COLO668 (cell line): ENCODE data around the gene PSMC1.

Experiments used
- DNase-seq: peaks from one replicate; lab custom pipeline; 2025; ENCODE audit not compliant: unreplicated experiment; lab: John Stamatoyannopoulos, UW

Gene PSMC1

DNA sequence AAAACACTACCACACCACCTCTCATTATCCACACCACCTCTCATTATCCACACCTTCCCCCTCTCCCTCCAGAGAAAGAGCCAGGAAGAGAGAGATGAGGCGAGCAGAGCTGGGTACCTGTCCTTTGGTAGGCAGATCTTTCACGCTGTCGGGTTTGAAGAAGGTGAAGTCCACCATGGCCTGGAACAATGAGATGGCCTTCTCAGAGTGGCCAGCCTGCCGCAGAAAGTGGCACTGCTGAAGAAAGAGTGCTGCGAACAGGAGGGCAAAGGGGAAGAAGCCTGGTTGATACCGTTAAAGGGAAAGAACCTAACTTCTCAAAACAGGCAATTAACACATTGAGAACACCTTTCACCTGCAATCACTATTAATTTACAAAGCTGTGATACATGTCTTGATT is 44.8 kb downstream of the PSMC1 start:
- DNase-seq = no peak

DNA sequence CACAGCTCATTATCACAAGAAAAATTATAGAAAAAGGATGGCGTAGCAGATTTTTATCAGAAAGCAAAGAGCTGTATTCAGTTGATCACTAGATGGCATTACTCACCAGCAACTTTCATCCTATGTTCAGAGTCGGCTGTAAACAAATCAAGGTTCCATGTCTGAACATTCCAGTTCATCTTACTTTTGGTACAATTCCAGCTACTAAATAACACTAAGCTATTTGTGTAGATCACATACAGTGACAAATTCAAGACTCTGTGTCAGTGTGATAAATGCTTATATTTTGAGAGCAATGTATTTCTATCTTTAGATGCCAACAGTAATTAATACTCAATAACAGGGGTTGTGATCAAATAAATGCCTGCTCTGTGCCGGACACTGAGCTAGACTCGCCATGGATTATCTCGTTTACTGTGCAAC is 45.3 kb downstream of the PSMC1 start:
- DNase-seq = no peak

DNA sequence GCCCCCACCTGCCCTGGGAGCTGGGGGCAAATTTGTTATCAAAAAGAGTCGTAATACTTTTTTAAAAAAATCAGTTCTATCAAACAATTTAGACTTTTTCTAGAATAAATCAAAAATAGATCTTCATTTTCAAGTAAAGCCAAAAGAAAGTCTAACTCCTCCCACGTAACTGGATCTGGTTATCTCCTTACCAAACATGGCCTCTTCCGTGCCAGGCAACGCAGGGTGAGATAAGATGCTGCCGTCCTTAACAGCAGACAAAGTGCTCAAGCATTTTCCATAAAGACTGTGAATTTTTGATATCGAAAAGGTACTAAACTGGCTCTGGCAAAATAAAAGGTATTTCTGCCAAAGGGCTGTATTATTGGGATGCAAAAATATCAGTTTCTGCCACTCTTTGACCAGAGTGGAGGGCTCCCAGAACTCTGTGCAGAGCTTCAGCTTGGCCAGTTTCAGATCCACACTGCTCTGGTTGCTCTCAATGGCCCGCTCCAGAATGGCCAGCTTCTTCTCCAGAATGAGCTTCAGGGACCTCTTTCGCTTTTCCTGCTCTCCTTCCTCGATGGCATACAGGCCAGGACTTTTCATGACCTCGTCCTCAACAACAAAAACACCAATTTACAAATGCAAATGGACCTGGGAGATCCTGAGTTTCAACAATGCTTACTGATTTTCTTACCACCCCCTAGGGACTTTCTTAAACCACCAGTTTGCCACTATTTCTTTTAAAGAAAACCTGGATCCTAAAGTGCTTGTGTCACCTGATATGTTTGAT is 46.4 kb downstream of the PSMC1 start:
- no peak for DNase-seq

DNA sequence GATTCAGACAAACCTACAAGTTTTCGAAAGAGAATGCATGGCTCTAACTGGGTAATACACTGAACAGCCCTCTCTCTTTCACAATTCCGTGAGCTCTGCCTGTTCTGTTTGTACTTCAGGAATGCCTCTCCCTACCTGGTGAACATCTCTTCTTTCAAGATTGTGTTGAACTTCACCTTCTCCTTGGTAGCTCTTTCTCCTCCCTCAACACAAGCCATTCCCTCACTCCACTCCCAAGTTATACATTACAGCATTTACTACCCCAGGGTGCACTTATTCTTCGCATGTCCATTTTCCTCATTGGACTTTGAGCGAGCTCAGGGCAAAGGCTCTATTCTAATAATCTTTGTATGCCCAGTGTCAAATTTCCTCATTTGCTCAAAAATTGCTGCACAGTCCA is 47.1 kb downstream of the PSMC1 start:
- DNase-seq = no peak

DNA sequence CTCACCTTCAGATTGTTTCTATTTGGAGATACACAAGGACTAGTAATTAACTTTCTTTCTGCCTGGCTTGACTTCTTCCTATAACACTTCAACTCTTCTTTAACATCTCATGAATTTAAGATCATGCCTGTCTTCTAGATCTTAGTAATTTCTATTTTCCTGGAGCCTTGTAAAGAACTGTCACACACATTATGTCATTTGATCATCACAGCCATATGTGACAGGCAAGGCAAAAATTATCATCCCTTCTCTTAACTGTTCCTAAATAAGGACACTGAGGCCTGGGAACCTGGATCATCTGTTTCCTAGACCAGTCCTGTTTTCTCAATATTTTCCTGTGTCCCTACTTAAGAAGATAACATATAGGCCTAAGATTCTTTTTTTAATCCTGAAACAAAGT is 48.1 kb downstream of the PSMC1 start:
- no peak for DNase-seq

DNA sequence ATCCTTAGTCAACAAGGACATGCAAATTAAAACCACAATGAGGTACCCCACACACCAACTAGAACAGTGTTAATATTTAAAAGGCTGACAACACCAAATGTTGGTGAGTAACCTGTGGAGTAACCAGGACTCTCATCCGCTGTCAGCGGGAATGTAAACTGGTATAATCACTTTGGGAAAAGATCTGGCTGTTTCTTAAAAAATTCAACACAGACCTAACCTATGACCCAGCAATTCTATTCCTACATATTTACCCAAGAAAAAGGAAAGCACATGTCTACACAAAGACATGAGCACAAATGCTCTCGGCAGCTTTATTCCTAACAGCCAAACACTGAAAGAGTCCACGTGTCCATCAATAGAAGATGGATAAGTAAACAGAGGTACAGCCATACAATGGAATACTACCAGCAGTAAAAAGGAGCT is 48.8 kb downstream of the PSMC1 start:
- DNase-seq = no peak

DNA sequence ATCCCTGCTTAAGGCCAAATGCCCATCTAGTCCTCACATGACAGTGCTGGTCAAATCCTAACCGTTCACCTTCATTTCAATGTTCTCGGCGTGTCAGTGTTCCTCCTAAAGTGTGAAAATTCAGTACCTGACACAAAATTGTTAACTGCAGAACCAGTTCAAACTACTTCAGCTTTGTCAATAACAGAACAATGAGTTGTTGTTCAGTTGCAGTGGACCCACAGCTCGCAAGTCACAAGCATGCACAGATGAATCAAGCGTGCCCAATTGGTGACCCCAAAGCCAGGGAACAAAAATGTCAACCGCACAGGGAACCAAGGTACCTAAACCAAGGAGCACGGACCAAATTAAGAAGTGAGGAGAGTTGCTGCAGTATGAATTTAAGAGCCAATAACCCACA is 52.2 kb downstream of the PSMC1 start:
- no peak for DNase-seq

DNA sequence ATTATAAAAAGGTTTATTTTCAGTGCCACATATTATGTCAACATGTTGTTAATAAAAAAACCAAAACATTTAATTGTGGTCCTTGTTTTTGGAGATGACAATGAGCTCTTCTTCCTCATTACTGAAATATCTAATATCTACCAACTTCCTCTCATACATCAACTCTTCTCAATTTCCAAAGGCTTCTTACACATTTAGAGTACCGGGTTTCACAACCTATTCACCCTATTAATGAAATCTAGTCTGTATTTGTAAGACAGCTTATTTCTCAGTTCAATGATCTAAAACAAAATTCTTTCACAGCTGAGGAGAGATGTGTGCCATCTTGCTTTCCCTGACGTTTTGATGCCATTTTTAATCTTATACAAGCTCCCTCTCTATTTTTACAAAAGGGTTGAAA is 60.9 kb downstream of the PSMC1 start:
- no peak for DNase-seq

DNA sequence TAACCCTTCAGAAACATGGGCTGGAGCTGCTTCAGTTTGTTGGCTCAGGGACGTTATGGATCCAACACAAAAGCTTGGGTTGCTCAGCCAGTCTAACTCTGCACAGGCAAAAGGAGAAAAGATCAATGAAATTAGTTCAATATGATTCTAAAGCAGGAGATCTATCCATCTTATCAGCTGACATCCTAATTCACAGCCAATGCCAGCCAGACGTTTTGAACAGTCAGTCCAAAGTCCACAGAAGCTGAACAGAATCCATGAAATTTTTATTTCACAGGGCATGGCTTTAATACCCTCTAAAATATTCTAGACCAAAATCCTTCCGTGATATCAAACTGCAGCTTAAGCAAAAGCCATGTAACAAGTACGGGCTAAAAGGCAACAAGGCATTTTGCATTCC is 61.7 kb downstream of the PSMC1 start:
- no peak for DNase-seq

DNA sequence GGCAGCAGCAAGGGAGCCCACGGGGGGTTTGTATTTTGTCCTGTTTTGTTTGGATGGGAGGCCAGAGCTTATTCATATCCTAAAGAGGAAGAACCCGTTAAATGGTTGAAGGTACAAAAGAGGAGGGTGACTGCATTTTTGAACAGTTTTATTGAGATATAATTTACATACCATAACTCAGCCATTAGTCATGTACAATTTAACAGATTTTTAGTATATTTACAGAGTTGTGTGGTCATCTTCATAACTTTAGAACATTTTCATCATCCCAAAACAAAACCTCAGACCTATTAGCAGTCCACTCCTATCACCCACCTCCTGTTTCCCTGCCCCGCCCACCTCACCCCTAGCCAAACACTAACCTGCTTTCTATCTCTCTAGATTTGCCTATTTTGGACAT is 62.8 kb downstream of the PSMC1 start:
- DNase-seq = no peak

DNA sequence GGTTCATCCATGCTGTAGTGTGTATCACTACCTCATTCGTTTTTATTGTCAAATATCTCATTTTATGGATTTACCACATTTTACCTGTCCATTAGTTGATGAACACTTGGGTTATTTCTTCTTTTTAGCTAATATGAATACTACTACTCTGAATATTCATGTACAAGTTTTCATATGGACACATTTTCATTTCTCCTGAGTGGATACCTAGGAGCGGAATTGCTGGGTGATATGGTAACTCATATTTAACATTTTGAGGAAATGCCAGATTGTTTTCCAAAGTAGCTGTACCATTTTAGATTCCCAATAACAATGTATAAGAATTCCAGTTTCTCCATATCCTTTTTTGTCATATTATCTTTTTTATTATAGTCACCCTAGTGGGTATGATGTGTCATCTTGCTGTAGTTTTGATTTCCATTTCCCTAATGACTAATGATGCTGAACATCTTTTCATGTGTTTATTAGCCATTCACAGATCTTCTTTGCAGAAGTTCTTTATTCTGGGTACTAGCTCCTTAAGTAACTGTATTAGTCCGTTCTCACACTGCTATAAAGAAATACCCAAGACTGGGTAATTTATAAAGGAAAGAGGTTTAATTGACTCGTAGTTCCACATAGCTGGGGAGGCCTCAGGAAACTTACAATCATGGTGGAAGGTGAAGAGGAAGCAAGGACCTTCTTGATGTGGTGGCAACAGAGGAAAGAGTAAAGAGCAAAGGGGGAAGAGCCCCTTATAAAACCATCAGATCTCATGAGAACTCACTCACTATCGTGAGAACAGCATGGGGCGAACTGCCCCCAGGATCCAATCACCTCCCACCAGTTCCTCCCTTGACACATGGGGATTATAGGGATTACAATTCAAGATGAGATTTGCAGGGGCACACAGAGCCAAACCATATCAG is 63.5 kb downstream of the PSMC1 start:
- no peak for DNase-seq

DNA sequence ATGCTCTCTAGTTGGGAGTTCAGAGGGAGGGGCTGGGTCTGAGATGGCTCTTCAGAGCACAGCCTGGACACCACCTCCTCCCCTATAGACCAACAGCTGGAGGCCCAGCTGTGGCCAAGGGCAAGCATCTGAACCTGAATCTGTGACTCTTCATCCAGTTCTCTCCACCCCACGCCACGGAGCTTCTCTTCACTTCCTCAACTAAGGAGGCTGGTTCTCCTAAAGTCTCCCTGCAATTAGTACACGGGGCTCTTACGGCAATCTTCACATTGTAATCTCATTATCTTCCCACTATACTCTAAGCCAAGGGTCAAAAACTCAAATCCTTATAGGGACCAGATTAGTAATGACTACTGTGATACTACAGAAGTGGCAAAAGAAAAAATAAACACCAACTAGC is 65.5 kb downstream of the PSMC1 start:
- no peak for DNase-seq
